Spleen (tissue), 7 donors: ENCODE data around the gene SORCS2.

Experiments used
- POLR2A ChIP-seq, 3 donors: fragments of 450-650 bp; IDR thresholded peaks; one replicate each; pipeline ENCODE4 v1.5.1; 2017; ENCODE audit warnings: antibody characterized with exemption in 3 of 3, mild to moderate bottlenecking in 1 of 3
- POLR2AphosphoS5 ChIP-seq, 3 donors: sonication (generic); formaldehyde crosslinking; IDR thresholded peaks; one replicate each; pipeline ENCODE4 v1.5.1; 2017; ENCODE audit warnings: antibody characterized with exemption in 3 of 3
- TF ChIP-seq, protein P1 (sequence below), 11 experiments: fragments of 200-600 bp in 7 of 11; fragments of 450-650 bp in 4 of 11; sonication (generic) in 4 of 11; IDR thresholded peaks in 8 of 11; conservative IDR thresholded peaks in 3 of 11; 1 replicate in 7 of 11; 2 replicates in 4 of 11; pipeline versions ENCODE4 v1.4.0 to v1.8.0; 2016 to 2021; ENCODE audit warnings: antibody characterized with exemption in 11 of 11, inconsistent platforms in 4 of 11, mild to moderate bottlenecking in 1 of 11
- donor health status: DM: no; HTN: no; CAD: no; lungs with moderate emphysema.
- donor health status: DM: no; HTN: no; CAD: no.
- donor health status: DM: no; HTN: no; CAD: no.

DNA sequence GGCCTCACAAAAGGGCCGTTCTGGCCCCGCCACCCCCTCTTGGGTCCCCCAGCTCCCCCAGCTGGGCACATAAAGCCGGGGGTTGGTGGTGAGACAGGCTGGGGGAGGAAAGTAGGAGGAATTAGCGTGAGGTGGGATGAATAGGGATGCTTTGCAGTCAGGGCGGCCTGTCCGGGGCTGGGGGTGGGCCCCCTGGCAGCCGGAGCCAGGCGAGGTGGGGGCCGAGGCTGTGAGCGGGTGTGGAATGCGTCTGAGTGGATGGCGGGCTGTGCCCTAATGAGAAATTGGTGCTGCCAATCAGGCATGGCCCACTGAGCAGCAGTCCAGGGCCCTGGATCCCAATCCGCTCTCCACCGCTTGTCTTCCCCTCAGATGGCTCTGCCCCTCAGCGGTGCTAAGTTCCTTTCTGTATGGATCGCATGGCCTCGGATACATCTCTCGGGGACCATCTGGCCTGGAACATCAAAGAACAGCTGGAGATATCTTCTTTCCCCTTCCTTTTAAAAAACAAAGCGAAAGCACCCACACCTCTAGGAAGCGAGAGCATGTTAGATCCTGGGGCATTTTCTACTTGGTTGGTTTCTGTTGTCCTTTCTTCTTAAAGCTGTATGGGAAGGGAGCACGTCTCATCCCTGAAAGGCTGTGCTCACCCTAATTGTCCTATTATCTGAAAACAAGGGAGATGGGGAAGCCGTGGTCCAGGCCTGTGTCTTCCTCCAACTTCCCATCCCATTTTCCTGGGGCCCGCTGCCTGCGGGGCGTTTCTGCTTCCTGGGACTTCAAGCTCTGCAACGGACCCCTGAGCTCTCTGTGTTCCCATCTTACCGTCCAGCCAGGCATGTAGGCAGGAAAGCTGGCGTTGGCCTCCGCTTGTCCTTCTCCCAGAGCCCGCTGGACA lies 106.9 kb downstream of the SORCS2 start:
- TF ChIP-seq POLR2A (IDR thresholded peaks at IDR 0.05), result no peak
- TF ChIP-seq POLR2AphosphoS5 (IDR thresholded peaks at IDR 0.05), result no peak
- TF ChIP-seq, protein P1, sequence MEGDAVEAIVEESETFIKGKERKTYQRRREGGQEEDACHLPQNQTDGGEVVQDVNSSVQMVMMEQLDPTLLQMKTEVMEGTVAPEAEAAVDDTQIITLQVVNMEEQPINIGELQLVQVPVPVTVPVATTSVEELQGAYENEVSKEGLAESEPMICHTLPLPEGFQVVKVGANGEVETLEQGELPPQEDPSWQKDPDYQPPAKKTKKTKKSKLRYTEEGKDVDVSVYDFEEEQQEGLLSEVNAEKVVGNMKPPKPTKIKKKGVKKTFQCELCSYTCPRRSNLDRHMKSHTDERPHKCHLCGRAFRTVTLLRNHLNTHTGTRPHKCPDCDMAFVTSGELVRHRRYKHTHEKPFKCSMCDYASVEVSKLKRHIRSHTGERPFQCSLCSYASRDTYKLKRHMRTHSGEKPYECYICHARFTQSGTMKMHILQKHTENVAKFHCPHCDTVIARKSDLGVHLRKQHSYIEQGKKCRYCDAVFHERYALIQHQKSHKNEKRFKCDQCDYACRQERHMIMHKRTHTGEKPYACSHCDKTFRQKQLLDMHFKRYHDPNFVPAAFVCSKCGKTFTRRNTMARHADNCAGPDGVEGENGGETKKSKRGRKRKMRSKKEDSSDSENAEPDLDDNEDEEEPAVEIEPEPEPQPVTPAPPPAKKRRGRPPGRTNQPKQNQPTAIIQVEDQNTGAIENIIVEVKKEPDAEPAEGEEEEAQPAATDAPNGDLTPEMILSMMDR (IDR thresholded peaks at IDR 0.05 in 8 of 11, conservative IDR thresholded peaks at IDR 0.05 in 3 of 11), result no peak
